OCI-LY7 (cell line): ENCODE measurements around the gene NLRC4. TPM values are rescaled to one million over a fixed set of nuclear protein-coding genes. Genes with fewer than 3 reads are reported as not detected.
A peak's percentile ranks its signal among the peaks of the same experiment; 100 is the strongest.

ENCODE experiments used
- BruUV-seq: library from RNA; stranded (reverse); fragments of 400-500 nt; replicated peaks from 2 replicates; lab custom pipeline; 2021; lab: Mats Ljungman, UMichigan
- CTCF ChIA-PET: fragments of 300-600 bp; sonication (Branson Sonifier 250); formaldehyde crosslinking; loops from one replicate; lab custom pipeline; 2022; ENCODE audit warnings: antibody characterized with exemption; ENCODE audit not compliant: unreplicated experiment; lab: Charles Lee
- POLR2A ChIA-PET: fragments of 300-600 bp; sonication (Branson Sonifier 250); formaldehyde crosslinking; loops from one replicate; lab custom pipeline; 2022; ENCODE audit warnings: antibody characterized with exemption; lab: Charles Lee
- DNase-seq: peaks from one replicate; pipeline ENCODE4 v3.0.0-alpha.2; 2015; ENCODE audit warnings: low spot score
- H2AFZ ChIP-seq: fragments of 200-600 bp; sonication (generic), shearing (Covaris generic); 2 replicates; pipeline ENCODE4 v1.6.1; 2014; ENCODE audit warnings: mild to moderate bottlenecking, antibody characterized with exemption, low read length, moderate library complexity
- H3K27ac ChIP-seq: fragments of 200-600 bp; sonication (generic); 2 replicates; pipeline ENCODE4 v1.5.1; 2014; ENCODE audit warnings: mixed run types, low read depth, mild to moderate bottlenecking, moderate library complexity, low read length, inconsistent platforms; ENCODE audit not compliant: poor library complexity, severe bottlenecking
- H3K36me3 ChIP-seq: fragments of 200-600 bp; sonication (generic); 2 replicates; pipeline ENCODE4 v1.6.1; 2014; ENCODE audit warnings: mild to moderate bottlenecking, antibody characterized with exemption, low read length, moderate library complexity, mixed read lengths; ENCODE audit not compliant: insufficient read depth
- H3K4me1 ChIP-seq: fragments of 200-600 bp; sonication (generic); 2 replicates; pipeline ENCODE4 v1.5.1; 2014; ENCODE audit warnings: mild to moderate bottlenecking, low read length; ENCODE audit not compliant: insufficient read depth, poor library complexity, severe bottlenecking
- H3K4me2 ChIP-seq: fragments of 200-600 bp; sonication (generic); 2 replicates; pipeline ENCODE4 v1.6.1; 2014; ENCODE audit warnings: mild to moderate bottlenecking, low read length
- H3K4me3 ChIP-seq: fragments of 200-600 bp; sonication (generic); 2 replicates; pipeline ENCODE4 v1.5.1; 2014; ENCODE audit warnings: mild to moderate bottlenecking, low read depth, low read length; ENCODE audit not compliant: poor library complexity, severe bottlenecking
- H3K79me2 ChIP-seq: fragments of 200-600 bp; sonication (generic); 2 replicates; pipeline ENCODE4 v1.6.1; 2016; ENCODE audit warnings: low read depth, mild to moderate bottlenecking, low read length, moderate library complexity, mixed read lengths; ENCODE audit not compliant: insufficient read depth
- H3K9me2 ChIP-seq: fragments of 200-600 bp; sonication (generic); 2 replicates; pipeline ENCODE4 v1.6.1; 2016; ENCODE audit warnings: mild to moderate bottlenecking, low read length, mixed read lengths; ENCODE audit not compliant: insufficient read depth
- H3K9me3 ChIP-seq: fragments of 200-600 bp; sonication (generic); 2 replicates; pipeline ENCODE4 v1.6.1; 2014; ENCODE audit warnings: mild to moderate bottlenecking, mixed run types, low read length, mixed read lengths
- H4K20me1 ChIP-seq: fragments of 200-600 bp; sonication (generic); 2 replicates; pipeline ENCODE4 v1.6.1; 2014; ENCODE audit warnings: mild to moderate bottlenecking, antibody characterized with exemption, low read length, moderate library complexity, mixed read lengths; ENCODE audit not compliant: insufficient read depth
- CTCF ChIP-seq: fragments of 200-600 bp; sonication (generic); conservative IDR thresholded peaks from 2 replicates; pipeline ENCODE4 v1.5.1; 2014; ENCODE audit warnings: mild to moderate bottlenecking, antibody characterized with exemption, low read length, moderate library complexity, mixed read lengths
- EZH2phosphoT487 ChIP-seq: fragments of 200-600 bp; sonication (generic); IDR thresholded peaks from 2 replicates; pipeline ENCODE4 v1.6.1; 2018; ENCODE audit warnings: low read depth, borderline replicate concordance, mild to moderate bottlenecking, mixed run types, antibody characterized with exemption, low read length, moderate library complexity, mixed read lengths
- intact Hi-C: fragments of 100-400 bp; cut with micrococcal nuclease; formaldehyde crosslinking; loops from one replicate; pipeline ENCODE4 v1.10.0; 2022; ENCODE audit not compliant: unreplicated experiment
- total RNA-seq, 2 experiments: library from RNA; depleted of rRNA in 1 of 2; stranded (reverse); fragments of >200 nt in 1 of 2; shearing (Covaris generic) in 1 of 2; gene quantifications; 2 replicates each; pipeline ENCODE4 v1.2.3, GENCODE V29; 2014 to 2022

Gene NLRC4
- total RNA-seq, 2 experiments from 2014 or later = not detected

- no peaks in the 10 kb centered on the region for H3K9me2 ChIP-seq
- POLR2A ChIA-PET = interaction anchor here (0.6 kb wide), 1 partner anchor 450 kb away, joined by 3 read pairs; no protein-coding TSS in a partner anchor
These were observed 2.6 kb downstream of the NLRC4 start for GRCh38 chr2:32262105-32262504.

GRCh38 chr2:32260376-32260775 lies 4.3 kb downstream of the NLRC4 start:
- Histone ChIP-seq H3K79me2 (no peaks in the 10 kb centered on the region), H3K27ac (no peak overlapping the region), H4K20me1 (no peaks in the 10 kb centered on the region), H3K9me3 (no peaks in the 10 kb centered on the region), H2AFZ (no peak overlapping the region), H3K4me2 (no peak overlapping the region), H3K4me3 (no peak overlapping the region), H3K36me3 (no peaks in the 10 kb centered on the region), H3K4me1 (peaks cover 4% of the 10 kb centered on the region), H3K9me2 (no peaks in the 10 kb centered on the region)
- intact Hi-C loops = no loop called here
- BruUV-seq = no TSS peak
- CTCF ChIA-PET = no interaction called here
- no peak for TF ChIP-seq EZH2phosphoT487
- TF ChIP-seq CTCF = no peak
- POLR2A ChIA-PET = no interaction called here
- no peak for DNase-seq

More at GRCh38 chr2:32262105-32262504, 2.6 kb downstream of the NLRC4 start:
- no peak overlapping the region for H2AFZ ChIP-seq
- DNase-seq = no peak
- no peak overlapping the region for H3K4me3 ChIP-seq
- no peaks in the 10 kb centered on the region for H3K36me3 ChIP-seq
- H4K20me1 ChIP-seq = no peaks in the 10 kb centered on the region
- no peaks in the 10 kb centered on the region for H3K79me2 ChIP-seq
- no peak for TF ChIP-seq EZH2phosphoT487
- no peak for TF ChIP-seq CTCF
- H3K4me2 ChIP-seq = no peak overlapping the region
- BruUV-seq = no TSS peak
- peaks cover 4% of the 10 kb centered on the region for H3K4me1 ChIP-seq
- no peaks in the 10 kb centered on the region for H3K9me3 ChIP-seq
- CTCF ChIA-PET = no interaction called here
- H3K27ac ChIP-seq = no peak overlapping the region
- intact Hi-C loops = no loop called here

- ChIA-PET CTCF (no interaction called here), POLR2A (interaction anchor here (0.6 kb wide), 1 partner anchor 9 kb away, joined by 5 read pairs; no protein-coding TSS in a partner anchor)
- no peak overlapping the region for H3K27ac ChIP-seq
These were observed 6.4 kb downstream of the NLRC4 start for GRCh38 chr2:32258242-32258641.

More at GRCh38 chr2:32258242-32258641, 6.4 kb downstream of the NLRC4 start:
- no peak overlapping the region for H3K4me2 ChIP-seq
- no peak overlapping the region for H3K4me3 ChIP-seq
- no peaks in the 10 kb centered on the region for H3K36me3 ChIP-seq
- no peaks in the 10 kb centered on the region for H3K9me3 ChIP-seq
- peak overlapping the region; percentile 65; the same call in 1 of the 2 replicates for H2AFZ ChIP-seq
- H3K9me2 ChIP-seq = no peaks in the 10 kb centered on the region
- DNase-seq = no peak
- H4K20me1 ChIP-seq = no peaks in the 10 kb centered on the region
- BruUV-seq = no TSS peak
- intact Hi-C loops = no loop called here
- no peaks in the 10 kb centered on the region for H3K79me2 ChIP-seq
- H3K4me1 ChIP-seq = no peaks in the 10 kb centered on the region
- no peak for TF ChIP-seq CTCF
- TF ChIP-seq EZH2phosphoT487 = no peak
